ENCODE data around the gene PLA2G1B.

GRCh38 chr12:120292411-120292660, 35.2 kb downstream of the PLA2G1B start:
- TF ChIP-seq POLR2A (IDR thresholded peaks at IDR 0.05) (no peak), CTCF (IDR thresholded peaks at IDR 0.05) (no peak)

All from Peyer's patch (tissue), 4 donors.